Sigmoid colon (tissue), 7 donors: ENCODE data around the gene BCL7C. TPM values are rescaled to one million over a fixed set of nuclear protein-coding genes. Genes with fewer than 3 reads are reported as not detected.

Experiments used
- DNase-seq: peaks from one replicate; pipeline ENCODE4 v3.0.0-alpha.2; 2019
- H3K27ac ChIP-seq, 4 donors: fragments of 200-600 bp; sonication (generic); one replicate each; pipeline ENCODE4 v1.5.1; 2016 to 2019; ENCODE audit warnings: mild to moderate bottlenecking in 1 of 4
- H3K27me3 ChIP-seq, 3 donors: fragments of 200-600 bp; sonication (generic); one replicate each; pipeline ENCODE4 v1.5.1; 2019; ENCODE audit warnings: mild to moderate bottlenecking in 1 of 3
- H3K36me3 ChIP-seq, 4 donors: fragments of 200-600 bp; sonication (generic); one replicate each; pipeline ENCODE4 v1.5.1; 2016 to 2019
- H3K4me1 ChIP-seq, 4 donors: fragments of 200-600 bp; sonication (generic); one replicate each; pipeline ENCODE4 v1.5.1; 2017 to 2019
- H3K4me3 ChIP-seq, 4 donors: fragments of 200-600 bp; sonication (generic); one replicate each; pipeline ENCODE4 v1.5.1; 2017 to 2019; ENCODE audit warnings: mild to moderate bottlenecking in 2 of 4, moderate library complexity in 1 of 4
- H3K9me3 ChIP-seq, 4 donors: fragments of 200-600 bp in 3 of 4; sonication (generic) in 3 of 4; one replicate each; pipeline versions ENCODE4 v1.5.1 to v1.6.1; 2013 to 2019
- CTCF ChIP-seq, 4 experiments: fragments of 450-650 bp in 3 of 4; fragments of 200-600 bp in 1 of 4; IDR thresholded peaks; one replicate each; pipeline ENCODE4 v1.5.1; 2016 to 2019; ENCODE audit warnings: antibody characterized with exemption in 4 of 4, mild to moderate bottlenecking in 3 of 4, moderate library complexity in 2 of 4
- EP300 ChIP-seq, 4 donors: sonication (generic); formaldehyde crosslinking; IDR thresholded peaks; one replicate each; pipeline ENCODE4 v1.6.1; 2017; ENCODE audit warnings: antibody characterized with exemption in 4 of 4
- POLR2A ChIP-seq, 2 donors: fragments of 450-650 bp; IDR thresholded peaks; one replicate each; pipeline ENCODE4 v1.6.1; 2016; ENCODE audit warnings: antibody characterized with exemption in 2 of 2, mild to moderate bottlenecking in 2 of 2, moderate library complexity in 2 of 2
- POLR2AphosphoS5 ChIP-seq, 4 donors: sonication (generic); formaldehyde crosslinking; IDR thresholded peaks; one replicate each; pipeline ENCODE4 v1.6.1; 2017; ENCODE audit warnings: antibody characterized with exemption in 4 of 4
- WGBS, 2 donors: extraction: QIAGEN DNeasy Blood & Tissue Kit; methylation state at CpG; one replicate each; pipeline ENCODE4 v1.1.7; 2013; 5-methylcytosine and 5-hydroxymethylcytosine counted together
- intact Hi-C: fragments of 100-400 bp; cut with DNase I; formaldehyde crosslinking; loops from one replicate; pipeline ENCODE4 v1.15.1; 2023
- polyA plus RNA-seq, 3 donors: library from polyadenylated mRNA; stranded (reverse); fragments of 200-250 nt; gene quantifications; one replicate each; pipeline ENCODE4 v1.2.3, GENCODE V29; 2013
- total RNA-seq, 4 donors: library from RNA; depleted of rRNA; stranded (reverse); fragments of >200 nt; gene quantifications; one replicate each; pipeline ENCODE4 v1.1.0, GENCODE V29; 2016
- donor health status: healthy with polysubstance abuse.
- donor health status: Bipolar disorder and iron deficiency.
- donor health status: healthy.

BCL7C gene
- total and polyA plus RNA-seq, 7 donors = 27.9 to 63.1 (median 45.7) TPM

- H3K9me3 ChIP-seq = no peaks in the 10 kb centered on the region
- DNase-seq = no peak
- no peak for TF ChIP-seq POLR2AphosphoS5 (IDR thresholded peaks at IDR 0.05)
- no peak for TF ChIP-seq EP300 (IDR thresholded peaks at IDR 0.05)
- TF ChIP-seq CTCF (IDR thresholded peaks at IDR 0.05) = no peak
- no peak for TF ChIP-seq POLR2A (IDR thresholded peaks at IDR 0.05)
- WGBS, 2 donors = 93% methylated on average over 4 of the region's 4 CpGs
- no peak overlapping the region for H3K27ac ChIP-seq
- no peaks in the 10 kb centered on the region for H3K27me3 ChIP-seq
- no peak overlapping the region for H3K4me3 ChIP-seq
- H3K36me3 ChIP-seq = no peaks in the 10 kb centered on the region
- intact Hi-C loops = no loop called here
- peaks cover 0 to 10% (median 8%) of the 10 kb centered on the region in 4 donors for H3K4me1 ChIP-seq
Observed at GRCh38 chr16:30846649-30847402, 47.1 kb downstream of the BCL7C start.

- Histone ChIP-seq H3K4me3 (peak overlapping the region in 3 of 4 donors; percentile 24 to 33 (median 30)), H3K27me3 (no peaks in the 10 kb centered on the region), H3K36me3 (no peaks in the 10 kb centered on the region), H3K27ac (peak overlapping the region; percentile 46 to 75 (median 70)), H3K4me1 (peaks cover 0 to 10% (median 8%) of the 10 kb centered on the region in 4 donors), H3K9me3 (no peaks in the 10 kb centered on the region)
- DNase-seq = peak; percentile 82
- WGBS, 2 donors = 43% methylated on average over 8 of the region's 8 CpGs
- no peak for TF ChIP-seq EP300 (IDR thresholded peaks at IDR 0.05)
- no peak for TF ChIP-seq POLR2A (IDR thresholded peaks at IDR 0.05)
- peak; percentile 82 to 94 (median 90) for TF ChIP-seq CTCF (IDR thresholded peaks at IDR 0.05)
- TF ChIP-seq POLR2AphosphoS5 (IDR thresholded peaks at IDR 0.05) = peak in 1 of 4 donors; percentile 15
- intact Hi-C loops = loop anchor here (1.0 kb wide), 2 partner anchors 57 to 76 kb away; no protein-coding TSS in a partner anchor
Observed at GRCh38 chr16:30844671-30845449, 49.0 kb downstream of the BCL7C start.

- no peak for TF ChIP-seq EP300 (IDR thresholded peaks at IDR 0.05)
- TF ChIP-seq CTCF (IDR thresholded peaks at IDR 0.05) = no peak
- TF ChIP-seq POLR2AphosphoS5 (IDR thresholded peaks at IDR 0.05) = no peak
- no peak for TF ChIP-seq POLR2A (IDR thresholded peaks at IDR 0.05)
- H3K9me3 ChIP-seq = no peaks in the 10 kb centered on the region
- no peak overlapping the region for H3K4me3 ChIP-seq
- no peaks in the 10 kb centered on the region for H3K36me3 ChIP-seq
- peaks cover 0 to 10% (median 8%) of the 10 kb centered on the region in 4 donors for H3K4me1 ChIP-seq
- no peaks in the 10 kb centered on the region for H3K27me3 ChIP-seq
- no peak overlapping the region for H3K27ac ChIP-seq
- WGBS, 2 donors = 53 to 89% methylated on average over 1 of the region's 1 CpG
- intact Hi-C loops = loop anchor here (1.0 kb wide), 1 partner anchor 58 kb away; no protein-coding TSS in a partner anchor
- DNase-seq = no peak
Observed at GRCh38 chr16:30844346-30844670, 49.6 kb downstream of the BCL7C start.

GRCh38 chr16:30843501-30843900, 50.4 kb downstream of the BCL7C start:
- TF ChIP-seq CTCF (IDR thresholded peaks at IDR 0.05) (no peak), POLR2AphosphoS5 (IDR thresholded peaks at IDR 0.05) (no peak)
- no peak for DNase-seq

More at GRCh38 chr16:30843501-30843900, 50.4 kb downstream of the BCL7C start:
- H3K4me1 ChIP-seq = peaks cover 0 to 10% (median 8%) of the 10 kb centered on the region in 4 donors
- no peak overlapping the region for H3K4me3 ChIP-seq
- intact Hi-C loops = no loop called here
- no peaks in the 10 kb centered on the region for H3K9me3 ChIP-seq
- H3K27me3 ChIP-seq = no peaks in the 10 kb centered on the region
- H3K27ac ChIP-seq = no peak overlapping the region
- no peaks in the 10 kb centered on the region for H3K36me3 ChIP-seq
- 95% methylated on average over 5 of the region's 5 CpGs for WGBS, 2 donors
